ENCODE data around the gene DNM1L.

Gene DNM1L

GRCh38 chr12:32679091-32679919 lies at the start of gene DNM1L:
DNM1L (plus strand) TSS chr12:32679301; CDS start chr12:32679364, 63 bp downstream.
- peaks cover 5% of the 10 kb centered on the region for H3K36me3 ChIP-seq (ENCODE audit: insufficient read depth, low read length)
- peak within 1 kb of the TSS; percentile 49 for H2AFZ ChIP-seq (ENCODE audit: low read depth, low read length)
- H3K4me3 ChIP-seq (ENCODE audit: low read length): peak within 1 kb of the TSS; percentile 100
- H3K4me1 ChIP-seq (ENCODE audit: insufficient read depth, low read length): peaks cover 11% of the 10 kb centered on the region
- H3K9me3 ChIP-seq (ENCODE audit: low read length): no peaks in the 10 kb centered on the region
- no peaks in the 10 kb centered on the region for H3K27me3 ChIP-seq (ENCODE audit: insufficient read depth, low read length)

GRCh38 chr12:32641287-32641901 lies 37.7 kb upstream of the DNM1L start:
- Histone ChIP-seq H3K4me1 (ENCODE audit: insufficient read depth, low read length) (no peaks in the 10 kb centered on the region), H2AFZ (ENCODE audit: low read depth, low read length) (no peak overlapping the region), H3K36me3 (ENCODE audit: insufficient read depth, low read length) (peaks cover 63% of the 10 kb centered on the region), H3K9me3 (ENCODE audit: low read length) (peaks cover 2% of the 10 kb centered on the region), H3K4me3 (ENCODE audit: low read length) (no peak overlapping the region), H3K27me3 (ENCODE audit: insufficient read depth, low read length) (no peaks in the 10 kb centered on the region)

- Histone ChIP-seq H3K4me1 (ENCODE audit: insufficient read depth, low read length) (no peaks in the 10 kb centered on the region), H3K9me3 (ENCODE audit: low read length) (no peaks in the 10 kb centered on the region), H3K36me3 (ENCODE audit: insufficient read depth, low read length) (peaks cover 42% of the 10 kb centered on the region), H3K4me3 (ENCODE audit: low read length) (no peak overlapping the region), H3K27me3 (ENCODE audit: insufficient read depth, low read length) (no peaks in the 10 kb centered on the region), H2AFZ (ENCODE audit: low read depth, low read length) (no peak overlapping the region)
These were observed 34.7 kb upstream of the DNM1L start for GRCh38 chr12:32644431-32644830.

- Histone ChIP-seq H3K4me1 (ENCODE audit: insufficient read depth, low read length) (no peaks in the 10 kb centered on the region), H3K9me3 (ENCODE audit: low read length) (no peaks in the 10 kb centered on the region), H2AFZ (ENCODE audit: low read depth, low read length) (no peak overlapping the region), H3K4me3 (ENCODE audit: low read length) (no peak overlapping the region), H3K36me3 (ENCODE audit: insufficient read depth, low read length) (peaks cover 16% of the 10 kb centered on the region), H3K27me3 (ENCODE audit: insufficient read depth, low read length) (no peaks in the 10 kb centered on the region)
These were observed 31.8 kb upstream of the DNM1L start for GRCh38 chr12:32647275-32647674.

- Histone ChIP-seq H2AFZ (ENCODE audit: low read depth, low read length) (no peak overlapping the region), H3K36me3 (ENCODE audit: insufficient read depth, low read length) (peaks cover 4% of the 10 kb centered on the region), H3K4me1 (ENCODE audit: insufficient read depth, low read length) (no peaks in the 10 kb centered on the region), H3K27me3 (ENCODE audit: insufficient read depth, low read length) (no peaks in the 10 kb centered on the region), H3K4me3 (ENCODE audit: low read length) (no peak overlapping the region), H3K9me3 (ENCODE audit: low read length) (no peaks in the 10 kb centered on the region)
These were observed 28.6 kb upstream of the DNM1L start for GRCh38 chr12:32650508-32650907.

GRCh38 chr12:32651151-32651955 lies 27.7 kb upstream of the DNM1L start:
- peaks cover under 1% of the 10 kb centered on the region for H3K36me3 ChIP-seq (ENCODE audit: insufficient read depth, low read length)
- H3K4me3 ChIP-seq (ENCODE audit: low read length): no peak overlapping the region
- H3K9me3 ChIP-seq (ENCODE audit: low read length): no peaks in the 10 kb centered on the region
- H2AFZ ChIP-seq (ENCODE audit: low read depth, low read length): no peak overlapping the region
- no peaks in the 10 kb centered on the region for H3K27me3 ChIP-seq (ENCODE audit: insufficient read depth, low read length)
- no peaks in the 10 kb centered on the region for H3K4me1 ChIP-seq (ENCODE audit: insufficient read depth, low read length)

- H2AFZ ChIP-seq (ENCODE audit: low read depth, low read length): no peak overlapping the region
- H3K27me3 ChIP-seq (ENCODE audit: insufficient read depth, low read length): no peaks in the 10 kb centered on the region
- H3K4me3 ChIP-seq (ENCODE audit: low read length): no peak overlapping the region
- no peaks in the 10 kb centered on the region for H3K36me3 ChIP-seq (ENCODE audit: insufficient read depth, low read length)
- no peaks in the 10 kb centered on the region for H3K9me3 ChIP-seq (ENCODE audit: low read length)
- H3K4me1 ChIP-seq (ENCODE audit: insufficient read depth, low read length): no peaks in the 10 kb centered on the region
These were observed 27.2 kb upstream of the DNM1L start for GRCh38 chr12:32651956-32652210.

GRCh38 chr12:32659908-32660440 lies 19.1 kb upstream of the DNM1L start:
- Histone ChIP-seq H3K4me1 (ENCODE audit: insufficient read depth, low read length) (no peaks in the 10 kb centered on the region), H3K4me3 (ENCODE audit: low read length) (no peak overlapping the region), H3K9me3 (ENCODE audit: low read length) (no peaks in the 10 kb centered on the region), H3K27me3 (ENCODE audit: insufficient read depth, low read length) (no peaks in the 10 kb centered on the region), H2AFZ (ENCODE audit: low read depth, low read length) (no peak overlapping the region), H3K36me3 (ENCODE audit: insufficient read depth, low read length) (no peaks in the 10 kb centered on the region)

GRCh38 chr12:32661706-32662105 lies 17.4 kb upstream of the DNM1L start:
- H3K27me3 ChIP-seq (ENCODE audit: insufficient read depth, low read length): no peaks in the 10 kb centered on the region
- H3K36me3 ChIP-seq (ENCODE audit: insufficient read depth, low read length): no peaks in the 10 kb centered on the region
- no peaks in the 10 kb centered on the region for H3K9me3 ChIP-seq (ENCODE audit: low read length)
- H2AFZ ChIP-seq (ENCODE audit: low read depth, low read length): no peak overlapping the region
- no peak overlapping the region for H3K4me3 ChIP-seq (ENCODE audit: low read length)
- no peaks in the 10 kb centered on the region for H3K4me1 ChIP-seq (ENCODE audit: insufficient read depth, low read length)

- Histone ChIP-seq H3K36me3 (ENCODE audit: insufficient read depth, low read length) (no peaks in the 10 kb centered on the region), H3K4me3 (ENCODE audit: low read length) (no peak overlapping the region), H3K4me1 (ENCODE audit: insufficient read depth, low read length) (no peaks in the 10 kb centered on the region), H2AFZ (ENCODE audit: low read depth, low read length) (no peak overlapping the region), H3K27me3 (ENCODE audit: insufficient read depth, low read length) (no peaks in the 10 kb centered on the region), H3K9me3 (ENCODE audit: low read length) (no peaks in the 10 kb centered on the region)
These were observed 16.4 kb upstream of the DNM1L start for GRCh38 chr12:32662665-32663064.

- no peaks in the 10 kb centered on the region for H3K4me1 ChIP-seq (ENCODE audit: insufficient read depth, low read length)
- H2AFZ ChIP-seq (ENCODE audit: low read depth, low read length): no peak overlapping the region
- H3K36me3 ChIP-seq (ENCODE audit: insufficient read depth, low read length): no peaks in the 10 kb centered on the region
- peaks cover 2% of the 10 kb centered on the region for H3K9me3 ChIP-seq (ENCODE audit: low read length)
- H3K4me3 ChIP-seq (ENCODE audit: low read length): no peak overlapping the region
- H3K27me3 ChIP-seq (ENCODE audit: insufficient read depth, low read length): no peaks in the 10 kb centered on the region
These were observed 13.1 kb upstream of the DNM1L start for GRCh38 chr12:32666018-32666417.

GRCh38 chr12:32669584-32669983 lies 9.5 kb upstream of the DNM1L start:
- Histone ChIP-seq H3K4me1 (ENCODE audit: insufficient read depth, low read length) (no peaks in the 10 kb centered on the region), H2AFZ (ENCODE audit: low read depth, low read length) (no peak overlapping the region), H3K9me3 (ENCODE audit: low read length) (peaks cover 2% of the 10 kb centered on the region), H3K4me3 (ENCODE audit: low read length) (no peak overlapping the region), H3K27me3 (ENCODE audit: insufficient read depth, low read length) (no peaks in the 10 kb centered on the region), H3K36me3 (ENCODE audit: insufficient read depth, low read length) (no peaks in the 10 kb centered on the region)

Data from neuron (in vitro differentiated cells).